MM.1S (cell line): ENCODE data around the gene CCDC148.

Source experiments
- EZH2 ChIP-seq: fragments of 300-600 bp; sonication (generic); optimal IDR thresholded peaks from 2 replicates; pipeline ENCODE3; 2017; ENCODE audit warnings: low read depth, mild to moderate bottlenecking, antibody characterized with exemption, low read length, mixed read lengths
- TF ChIP-seq, protein P1 (sequence below): fragments of 300-600 bp; sonication (generic); IDR thresholded peaks from 2 replicates; pipeline ENCODE4 v1.5.1; 2016; ENCODE audit warnings: antibody characterized with exemption, low read length, mixed read lengths

GRCh38 chr2:158357122-158357521 is 99.4 kb downstream of the CCDC148 start:
- no peak for TF ChIP-seq EZH2
- TF ChIP-seq, protein P1, sequence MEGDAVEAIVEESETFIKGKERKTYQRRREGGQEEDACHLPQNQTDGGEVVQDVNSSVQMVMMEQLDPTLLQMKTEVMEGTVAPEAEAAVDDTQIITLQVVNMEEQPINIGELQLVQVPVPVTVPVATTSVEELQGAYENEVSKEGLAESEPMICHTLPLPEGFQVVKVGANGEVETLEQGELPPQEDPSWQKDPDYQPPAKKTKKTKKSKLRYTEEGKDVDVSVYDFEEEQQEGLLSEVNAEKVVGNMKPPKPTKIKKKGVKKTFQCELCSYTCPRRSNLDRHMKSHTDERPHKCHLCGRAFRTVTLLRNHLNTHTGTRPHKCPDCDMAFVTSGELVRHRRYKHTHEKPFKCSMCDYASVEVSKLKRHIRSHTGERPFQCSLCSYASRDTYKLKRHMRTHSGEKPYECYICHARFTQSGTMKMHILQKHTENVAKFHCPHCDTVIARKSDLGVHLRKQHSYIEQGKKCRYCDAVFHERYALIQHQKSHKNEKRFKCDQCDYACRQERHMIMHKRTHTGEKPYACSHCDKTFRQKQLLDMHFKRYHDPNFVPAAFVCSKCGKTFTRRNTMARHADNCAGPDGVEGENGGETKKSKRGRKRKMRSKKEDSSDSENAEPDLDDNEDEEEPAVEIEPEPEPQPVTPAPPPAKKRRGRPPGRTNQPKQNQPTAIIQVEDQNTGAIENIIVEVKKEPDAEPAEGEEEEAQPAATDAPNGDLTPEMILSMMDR: no peak
